ENCODE measurements around the gene GFPT2. TPM values are rescaled to one million over a fixed set of nuclear protein-coding genes. Genes with fewer than 3 reads are reported as not detected.

GFPT2 gene
- total RNA-seq, 2 donors from 2014 or later: 0.62 to 3.2 TPM

DNA sequence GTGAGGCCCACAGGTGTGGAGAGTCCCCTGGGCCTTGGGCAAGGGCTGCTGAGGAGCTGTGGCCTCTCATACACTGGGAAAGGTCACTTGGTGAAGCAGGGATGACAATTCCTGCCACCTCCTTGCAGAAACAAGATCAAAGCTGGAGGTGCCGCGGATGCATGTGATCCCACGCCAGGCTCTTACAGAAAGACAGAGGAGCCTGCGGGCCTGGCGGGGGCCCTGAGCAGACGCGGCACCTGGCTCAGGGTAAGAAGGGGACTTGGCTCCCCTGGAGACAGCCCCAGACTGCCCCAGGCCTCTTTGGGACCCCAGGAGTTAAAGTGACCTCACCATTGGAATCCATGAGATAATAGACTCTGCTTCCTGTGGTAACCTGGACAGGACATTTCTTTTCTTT, 4.8 kb downstream of the GFPT2 start:
- TF ChIP-seq, protein P1, sequence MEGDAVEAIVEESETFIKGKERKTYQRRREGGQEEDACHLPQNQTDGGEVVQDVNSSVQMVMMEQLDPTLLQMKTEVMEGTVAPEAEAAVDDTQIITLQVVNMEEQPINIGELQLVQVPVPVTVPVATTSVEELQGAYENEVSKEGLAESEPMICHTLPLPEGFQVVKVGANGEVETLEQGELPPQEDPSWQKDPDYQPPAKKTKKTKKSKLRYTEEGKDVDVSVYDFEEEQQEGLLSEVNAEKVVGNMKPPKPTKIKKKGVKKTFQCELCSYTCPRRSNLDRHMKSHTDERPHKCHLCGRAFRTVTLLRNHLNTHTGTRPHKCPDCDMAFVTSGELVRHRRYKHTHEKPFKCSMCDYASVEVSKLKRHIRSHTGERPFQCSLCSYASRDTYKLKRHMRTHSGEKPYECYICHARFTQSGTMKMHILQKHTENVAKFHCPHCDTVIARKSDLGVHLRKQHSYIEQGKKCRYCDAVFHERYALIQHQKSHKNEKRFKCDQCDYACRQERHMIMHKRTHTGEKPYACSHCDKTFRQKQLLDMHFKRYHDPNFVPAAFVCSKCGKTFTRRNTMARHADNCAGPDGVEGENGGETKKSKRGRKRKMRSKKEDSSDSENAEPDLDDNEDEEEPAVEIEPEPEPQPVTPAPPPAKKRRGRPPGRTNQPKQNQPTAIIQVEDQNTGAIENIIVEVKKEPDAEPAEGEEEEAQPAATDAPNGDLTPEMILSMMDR (IDR thresholded peaks at IDR 0.05): no peak
- Histone ChIP-seq H3K9me3 (no peaks in the 10 kb centered on the region), H3K9ac (ENCODE audit: low read depth in 2 of 2, low read length in 2 of 2) (no peak overlapping the region), H3K4me3 (no peak overlapping the region), H3K36me3 (no peaks in the 10 kb centered on the region), H3K27ac (no peak overlapping the region), H3K4me1 (peaks cover 8% of the 10 kb centered on the region), H3K27me3 (peaks cover 20% of the 10 kb centered on the region)
- intact Hi-C loops (cut with DNase I): no loop called here
- no peak for DNase-seq

DNA sequence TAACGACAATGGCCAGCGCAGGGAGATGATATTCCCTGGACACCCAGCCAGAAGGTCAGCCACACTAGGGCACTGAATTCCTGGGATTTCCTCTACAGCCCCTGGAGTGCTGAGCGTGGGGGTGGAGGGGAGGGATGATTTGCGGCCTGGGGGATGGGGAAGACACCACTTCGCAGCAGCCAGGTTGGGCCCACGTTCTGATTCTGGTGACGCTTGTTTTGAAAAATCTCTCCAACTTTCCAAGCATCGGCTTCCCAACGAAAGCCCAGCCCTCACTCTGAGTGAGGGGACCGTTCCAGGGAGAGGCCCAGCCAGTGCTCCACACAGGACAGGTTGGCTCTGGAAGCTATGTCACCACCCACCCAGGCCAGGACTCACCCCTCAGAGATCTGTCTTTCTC, 5.4 kb downstream of the GFPT2 start:
- Histone ChIP-seq H3K9ac (ENCODE audit: low read depth in 2 of 2, low read length in 2 of 2) (no peak overlapping the region), H3K36me3 (no peaks in the 10 kb centered on the region), H3K27ac (no peak overlapping the region), H3K27me3 (peaks cover 14% of the 10 kb centered on the region), H3K4me3 (no peak overlapping the region), H3K9me3 (no peaks in the 10 kb centered on the region), H3K4me1 (peaks cover 5% of the 10 kb centered on the region)
- no peak for DNase-seq
- intact Hi-C loops (cut with DNase I): no loop called here
- TF ChIP-seq, protein P1 (IDR thresholded peaks at IDR 0.05): no peak

DNA sequence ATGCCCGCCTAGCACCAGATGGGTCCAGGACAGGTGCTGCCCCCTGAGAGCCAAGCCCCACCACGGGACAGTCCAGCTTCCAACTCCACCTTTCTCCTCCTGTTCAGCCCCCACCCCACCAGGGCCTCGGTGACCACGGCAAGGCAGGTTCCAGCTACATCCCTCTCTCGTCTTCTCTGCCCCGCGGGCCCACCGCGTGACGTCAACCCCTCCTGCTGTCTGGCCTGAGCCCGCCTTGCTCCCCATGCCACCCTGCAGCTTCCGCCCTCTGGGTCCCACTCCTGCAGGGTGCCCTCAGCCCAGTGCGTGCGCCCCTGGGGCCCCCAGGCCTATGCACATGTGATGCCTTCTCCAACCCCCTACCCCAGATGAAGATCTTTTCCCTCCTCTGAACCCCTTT, 6.8 kb downstream of the GFPT2 start:
- Histone ChIP-seq H3K9me3 (no peaks in the 10 kb centered on the region), H3K4me1 (no peaks in the 10 kb centered on the region), H3K9ac (ENCODE audit: low read depth in 2 of 2, low read length in 2 of 2) (no peak overlapping the region), H3K27ac (no peak overlapping the region), H3K4me3 (no peak overlapping the region), H3K36me3 (no peaks in the 10 kb centered on the region), H3K27me3 (peaks cover under 1% of the 10 kb centered on the region)
- intact Hi-C loops (cut with DNase I): no loop called here
- TF ChIP-seq, protein P1 (IDR thresholded peaks at IDR 0.05): no peak
- no peak for DNase-seq

DNA sequence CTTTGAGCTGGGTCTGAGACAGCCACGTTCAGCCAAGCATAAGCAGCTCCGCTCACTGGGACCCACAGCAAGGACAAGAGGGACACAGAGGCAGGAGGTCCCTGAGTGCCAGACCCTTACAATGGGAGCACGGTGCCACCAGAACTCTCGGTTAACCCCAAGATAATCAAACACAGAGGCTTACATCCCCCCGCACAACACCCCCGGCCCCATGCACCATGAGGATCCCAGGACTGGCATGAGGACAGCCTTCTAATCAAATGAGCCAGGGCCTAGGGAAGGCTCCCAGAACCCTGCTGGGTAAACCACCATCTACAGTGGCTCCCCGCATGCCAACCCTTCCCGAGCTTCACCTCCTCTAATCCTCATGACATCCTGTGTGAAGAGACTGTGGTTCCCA, 7.4 kb downstream of the GFPT2 start:
- Histone ChIP-seq H3K4me3 (no peak overlapping the region), H3K27ac (no peak overlapping the region), H3K36me3 (no peaks in the 10 kb centered on the region), H3K27me3 (no peaks in the 10 kb centered on the region), H3K9me3 (no peaks in the 10 kb centered on the region), H3K9ac (ENCODE audit: low read depth in 2 of 2, low read length in 2 of 2) (no peak overlapping the region), H3K4me1 (no peaks in the 10 kb centered on the region)
- intact Hi-C loops (cut with DNase I): no loop called here
- TF ChIP-seq, protein P1 (IDR thresholded peaks at IDR 0.05): no peak
- no peak for DNase-seq

DNA sequence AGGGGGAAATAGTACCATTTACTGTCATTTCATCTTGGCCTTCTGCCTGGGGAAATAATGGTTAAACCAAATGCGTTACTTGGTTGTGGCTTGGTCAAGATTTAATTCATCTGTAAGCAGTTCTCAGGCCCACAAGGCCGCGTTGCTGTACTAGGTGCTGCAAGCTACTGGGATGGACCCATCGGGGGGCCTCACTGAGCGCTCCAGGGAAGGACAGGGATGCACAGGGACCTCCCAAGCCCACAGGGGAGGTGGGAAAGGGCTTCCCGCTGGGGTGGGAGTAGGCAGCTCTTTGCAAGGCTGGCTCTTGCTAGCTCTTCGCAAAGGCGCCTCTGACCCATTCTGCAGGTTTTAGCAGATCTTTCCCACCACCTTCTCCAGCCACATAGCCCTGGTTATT, 8.0 kb downstream of the GFPT2 start:
- intact Hi-C loops (cut with DNase I): no loop called here
- no peak for DNase-seq

More for the DNA sequence above, 8.0 kb downstream of the GFPT2 start:
- Histone ChIP-seq H3K9me3 (no peaks in the 10 kb centered on the region), H3K9ac (ENCODE audit: low read depth in 2 of 2, low read length in 2 of 2) (no peak overlapping the region), H3K4me1 (no peaks in the 10 kb centered on the region), H3K27me3 (no peaks in the 10 kb centered on the region), H3K27ac (no peak overlapping the region), H3K4me3 (no peak overlapping the region), H3K36me3 (no peaks in the 10 kb centered on the region)
- TF ChIP-seq, protein P1 (IDR thresholded peaks at IDR 0.05): no peak

Data from colonic mucosa (tissue), 4 donors.